ENCODE measurements around the gene DENND2A. TPM values are rescaled to one million over a fixed set of nuclear protein-coding genes. Genes with fewer than 3 reads are reported as not detected.

DENND2A gene
- polyA plus RNA-seq, 4 donors, result 3.0 to 7.0 (median 5.7) TPM; not detected in 1

- FAIRE-seq (no peak), DNase-seq (no peak)
- Histone ChIP-seq H3K4me3 (ENCODE audit: low read depth in 1 of 3, low read length in 3 of 3) (no peak overlapping the region), H3K4me1 (ENCODE audit: control insufficient read depth in 3 of 3, insufficient read depth in 2 of 3, low read depth in 1 of 3, low read length in 2 of 3) (no peaks in the 10 kb centered on the region), H3K9me3 (ENCODE audit: control insufficient read depth in 2 of 2, insufficient read depth in 1 of 2, low read depth in 1 of 2, low read length in 1 of 2) (no peaks in the 10 kb centered on the region), H3K27ac (ENCODE audit: low read depth in 1 of 3, low read length in 2 of 3) (no peak overlapping the region), H3K27me3 (ENCODE audit: control insufficient read depth in 3 of 3, insufficient read depth in 3 of 3, low read length in 3 of 3) (no peaks in the 10 kb centered on the region), H3K36me3 (ENCODE audit: control insufficient read depth in 3 of 3, insufficient read depth in 2 of 3, low read depth in 1 of 3, low read length in 3 of 3) (peaks cover 0 to 11% (median 0%) of the 10 kb centered on the region in 3 donors)
- 73 to 82% (median 74%) methylated on average over 3 of the region's 3 CpGs for WGBS, 3 donors
Measured at GRCh38 chr7:140600341-140600740, 40.3 kb downstream of the DENND2A start.

GRCh38 chr7:140597428-140597949, 43.1 kb downstream of the DENND2A start:
- H3K27ac ChIP-seq (ENCODE audit: low read depth in 1 of 3, low read length in 2 of 3), result no peak overlapping the region
- no peak overlapping the region for H3K4me3 ChIP-seq (ENCODE audit: low read depth in 1 of 3, low read length in 3 of 3)
- H3K9me3 ChIP-seq (ENCODE audit: control insufficient read depth in 2 of 2, insufficient read depth in 1 of 2, low read depth in 1 of 2, low read length in 1 of 2), result no peaks in the 10 kb centered on the region
- WGBS, 3 donors, result 69 to 83% (median 78%) methylated on average over 5 of the region's 5 CpGs
- peaks cover 0 to 13% (median 0%) of the 10 kb centered on the region in 3 donors for H3K36me3 ChIP-seq (ENCODE audit: control insufficient read depth in 3 of 3, insufficient read depth in 2 of 3, low read depth in 1 of 3, low read length in 3 of 3)
- no peak for DNase-seq
- H3K27me3 ChIP-seq (ENCODE audit: control insufficient read depth in 3 of 3, insufficient read depth in 3 of 3, low read length in 3 of 3), result peaks cover 0 to 3% (median 0%) of the 10 kb centered on the region in 3 donors
- no peak for FAIRE-seq
- no peaks in the 10 kb centered on the region for H3K4me1 ChIP-seq (ENCODE audit: control insufficient read depth in 3 of 3, insufficient read depth in 2 of 3, low read depth in 1 of 3, low read length in 2 of 3)

GRCh38 chr7:140596519-140597427, 43.8 kb downstream of the DENND2A start:
- FAIRE-seq, result no peak
- peaks cover 0 to 3% (median 0%) of the 10 kb centered on the region in 3 donors for H3K27me3 ChIP-seq (ENCODE audit: control insufficient read depth in 3 of 3, insufficient read depth in 3 of 3, low read length in 3 of 3)
- DNase-seq, result no peak
- 66 to 84% (median 80%) methylated on average over 7 of the region's 7 CpGs for WGBS, 3 donors
- no peak overlapping the region for H3K27ac ChIP-seq (ENCODE audit: low read depth in 1 of 3, low read length in 2 of 3)
- no peaks in the 10 kb centered on the region for H3K9me3 ChIP-seq (ENCODE audit: control insufficient read depth in 2 of 2, insufficient read depth in 1 of 2, low read depth in 1 of 2, low read length in 1 of 2)
- no peaks in the 10 kb centered on the region for H3K4me1 ChIP-seq (ENCODE audit: control insufficient read depth in 3 of 3, insufficient read depth in 2 of 3, low read depth in 1 of 3, low read length in 2 of 3)
- no peak overlapping the region for H3K4me3 ChIP-seq (ENCODE audit: low read depth in 1 of 3, low read length in 3 of 3)
- H3K36me3 ChIP-seq (ENCODE audit: control insufficient read depth in 3 of 3, insufficient read depth in 2 of 3, low read depth in 1 of 3, low read length in 3 of 3), result peaks cover 0 to 8% (median 0%) of the 10 kb centered on the region in 3 donors

- H3K36me3 ChIP-seq (ENCODE audit: control insufficient read depth in 3 of 3, insufficient read depth in 2 of 3, low read depth in 1 of 3, low read length in 3 of 3), result peaks cover 0 to 4% (median 0%) of the 10 kb centered on the region in 3 donors
- no peak for FAIRE-seq
- H3K27ac ChIP-seq (ENCODE audit: low read depth in 1 of 3, low read length in 2 of 3), result no peak overlapping the region
- no peak for DNase-seq
- H3K4me3 ChIP-seq (ENCODE audit: low read depth in 1 of 3, low read length in 3 of 3), result no peak overlapping the region
- no peaks in the 10 kb centered on the region for H3K9me3 ChIP-seq (ENCODE audit: control insufficient read depth in 2 of 2, insufficient read depth in 1 of 2, low read depth in 1 of 2, low read length in 1 of 2)
- 86 to 91% (median 87%) methylated on average over 15 of the region's 15 CpGs for WGBS, 3 donors
- no peaks in the 10 kb centered on the region for H3K4me1 ChIP-seq (ENCODE audit: control insufficient read depth in 3 of 3, insufficient read depth in 2 of 3, low read depth in 1 of 3, low read length in 2 of 3)
- H3K27me3 ChIP-seq (ENCODE audit: control insufficient read depth in 3 of 3, insufficient read depth in 3 of 3, low read length in 3 of 3), result peaks cover 0 to 3% (median 0%) of the 10 kb centered on the region in 3 donors
Measured at GRCh38 chr7:140595468-140596092, 45.0 kb downstream of the DENND2A start.

GRCh38 chr7:140594131-140594691, 46.4 kb downstream of the DENND2A start:
- WGBS, 3 donors, result 86 to 90% (median 90%) methylated on average over 13 of the region's 13 CpGs
- no peak overlapping the region for H3K27ac ChIP-seq (ENCODE audit: low read depth in 1 of 3, low read length in 2 of 3)
- H3K4me3 ChIP-seq (ENCODE audit: low read depth in 1 of 3, low read length in 3 of 3), result no peak overlapping the region
- H3K4me1 ChIP-seq (ENCODE audit: control insufficient read depth in 3 of 3, insufficient read depth in 2 of 3, low read depth in 1 of 3, low read length in 2 of 3), result no peaks in the 10 kb centered on the region
- FAIRE-seq (no peak), DNase-seq (no peak)
- H3K36me3 ChIP-seq (ENCODE audit: control insufficient read depth in 3 of 3, insufficient read depth in 2 of 3, low read depth in 1 of 3, low read length in 3 of 3), result peaks cover 0 to 4% (median 0%) of the 10 kb centered on the region in 3 donors
- H3K27me3 ChIP-seq (ENCODE audit: control insufficient read depth in 3 of 3, insufficient read depth in 3 of 3, low read length in 3 of 3), result peaks cover 0 to 3% (median 0%) of the 10 kb centered on the region in 3 donors
- no peaks in the 10 kb centered on the region for H3K9me3 ChIP-seq (ENCODE audit: control insufficient read depth in 2 of 2, insufficient read depth in 1 of 2, low read depth in 1 of 2, low read length in 1 of 2)

- WGBS, 3 donors, result 61 to 94% (median 75%) methylated on average over 4 of the region's 4 CpGs
- Histone ChIP-seq H3K9me3 (ENCODE audit: control insufficient read depth in 2 of 2, insufficient read depth in 1 of 2, low read depth in 1 of 2, low read length in 1 of 2) (no peaks in the 10 kb centered on the region), H3K4me1 (ENCODE audit: control insufficient read depth in 3 of 3, insufficient read depth in 2 of 3, low read depth in 1 of 3, low read length in 2 of 3) (no peaks in the 10 kb centered on the region), H3K4me3 (ENCODE audit: low read depth in 1 of 3, low read length in 3 of 3) (no peak overlapping the region), H3K36me3 (ENCODE audit: control insufficient read depth in 3 of 3, insufficient read depth in 2 of 3, low read depth in 1 of 3, low read length in 3 of 3) (peaks cover 0 to 4% (median 0%) of the 10 kb centered on the region in 3 donors), H3K27me3 (ENCODE audit: control insufficient read depth in 3 of 3, insufficient read depth in 3 of 3, low read length in 3 of 3) (peaks cover 0 to 3% (median 0%) of the 10 kb centered on the region in 3 donors), H3K27ac (ENCODE audit: low read depth in 1 of 3, low read length in 2 of 3) (no peak overlapping the region)
- FAIRE-seq (no peak), DNase-seq (no peak)
Measured at GRCh38 chr7:140593672-140593982, 47.0 kb downstream of the DENND2A start.

GRCh38 chr7:140592964-140593671, 47.5 kb downstream of the DENND2A start:
- FAIRE-seq, result no peak
- Histone ChIP-seq H3K4me3 (ENCODE audit: low read depth in 1 of 3, low read length in 3 of 3) (no peak overlapping the region), H3K27me3 (ENCODE audit: control insufficient read depth in 3 of 3, insufficient read depth in 3 of 3, low read length in 3 of 3) (peaks cover 0 to 3% (median 0%) of the 10 kb centered on the region in 3 donors), H3K27ac (ENCODE audit: low read depth in 1 of 3, low read length in 2 of 3) (no peak overlapping the region), H3K36me3 (ENCODE audit: control insufficient read depth in 3 of 3, insufficient read depth in 2 of 3, low read depth in 1 of 3, low read length in 3 of 3) (peaks cover 0 to 4% (median 0%) of the 10 kb centered on the region in 3 donors), H3K4me1 (ENCODE audit: control insufficient read depth in 3 of 3, insufficient read depth in 2 of 3, low read depth in 1 of 3, low read length in 2 of 3) (no peaks in the 10 kb centered on the region), H3K9me3 (ENCODE audit: control insufficient read depth in 2 of 2, insufficient read depth in 1 of 2, low read depth in 1 of 2, low read length in 1 of 2) (no peaks in the 10 kb centered on the region)
- WGBS, 3 donors, result 71 to 79% (median 75%) methylated on average over 9 of the region's 9 CpGs
- no peak for DNase-seq
